ENCODE data around the gene DNAAF6. TPM values are rescaled to one million over a fixed set of nuclear protein-coding genes. Genes with fewer than 3 reads are reported as not detected.
"Not testable (repeated sequence)": the region's sequence is repeated elsewhere in the genome, so short reads cannot be mapped to it uniquely, and the experiment has no call there.

DNAAF6 gene
- total RNA-seq (2014; rRNA removed; shearing (Covaris generic)), result not detected in 2 replicates

GRCh38 chrX:107205770-107206696 is at the start of gene DNAAF6, which contains the start of gene NUP62CL:
DNAAF6 (plus strand) TSS chrX:107206611; CDS start chrX:107212876, 6,265 bp downstream.
NUP62CL (minus strand) TSS chrX:107206433; CDS start chrX:107175146, 31,287 bp downstream.
- Histone ChIP-seq H3K27me3 (ENCODE audit: control insufficient read depth, insufficient read depth, low read length) (peaks cover 5% of the 10 kb centered on the region; the same call in 1 of the 2 replicates), H3K36me3 (replicated peaks; ENCODE audit: control insufficient read depth, insufficient read depth, low read length) (no peaks in the 10 kb centered on the region), H3K4me3 (ENCODE audit: insufficient read depth, low read depth, low read length) (peak within 1 kb of the TSS; percentile 51)
- DNase-seq, result peak; percentile 83

GRCh38 chrX:107157618-107158017 is 48.8 kb upstream of the DNAAF6 start:
- H3K4me3 ChIP-seq (ENCODE audit: insufficient read depth, low read depth, low read length); DNase-seq; H3K27me3 ChIP-seq (ENCODE audit: control insufficient read depth, insufficient read depth, low read length); H3K36me3 ChIP-seq (replicated peaks; ENCODE audit: control insufficient read depth, insufficient read depth, low read length): not testable (repeated sequence)

GRCh38 chrX:107167163-107167921 is 39.1 kb upstream of the DNAAF6 start:
- DNase-seq, result no peak
- no peaks in the 10 kb centered on the region for H3K36me3 ChIP-seq (replicated peaks; ENCODE audit: control insufficient read depth, insufficient read depth, low read length)
- no peaks in the 10 kb centered on the region for H3K27me3 ChIP-seq (ENCODE audit: control insufficient read depth, insufficient read depth, low read length)
- no peak overlapping the region for H3K4me3 ChIP-seq (ENCODE audit: insufficient read depth, low read depth, low read length)

GRCh38 chrX:107168257-107168656 is 38.2 kb upstream of the DNAAF6 start:
- Histone ChIP-seq H3K36me3 (replicated peaks; ENCODE audit: control insufficient read depth, insufficient read depth, low read length) (no peaks in the 10 kb centered on the region), H3K27me3 (ENCODE audit: control insufficient read depth, insufficient read depth, low read length) (no peaks in the 10 kb centered on the region), H3K4me3 (ENCODE audit: insufficient read depth, low read depth, low read length) (no peak overlapping the region)
- no peak for DNase-seq

- DNase-seq, result no peak
- Histone ChIP-seq H3K36me3 (replicated peaks; ENCODE audit: control insufficient read depth, insufficient read depth, low read length) (no peaks in the 10 kb centered on the region), H3K4me3 (ENCODE audit: insufficient read depth, low read depth, low read length) (no peak overlapping the region), H3K27me3 (ENCODE audit: control insufficient read depth, insufficient read depth, low read length) (no peaks in the 10 kb centered on the region)
Observed at GRCh38 chrX:107168712-107169111, 37.7 kb upstream of the DNAAF6 start.

- H3K27me3 ChIP-seq (ENCODE audit: control insufficient read depth, insufficient read depth, low read length), result no peaks in the 10 kb centered on the region
- no peaks in the 10 kb centered on the region for H3K36me3 ChIP-seq (replicated peaks; ENCODE audit: control insufficient read depth, insufficient read depth, low read length)
- H3K4me3 ChIP-seq (ENCODE audit: insufficient read depth, low read depth, low read length), result no peak overlapping the region
- no peak for DNase-seq
Observed at GRCh38 chrX:107171369-107172102, 34.9 kb upstream of the DNAAF6 start.

GRCh38 chrX:107197319-107197718 is 9.1 kb upstream of the DNAAF6 start:
- Histone ChIP-seq H3K4me3 (ENCODE audit: insufficient read depth, low read depth, low read length) (no peak overlapping the region), H3K36me3 (replicated peaks; ENCODE audit: control insufficient read depth, insufficient read depth, low read length) (no peaks in the 10 kb centered on the region), H3K27me3 (ENCODE audit: control insufficient read depth, insufficient read depth, low read length) (no peaks in the 10 kb centered on the region)
- no peak for DNase-seq

GRCh38 chrX:107198074-107198473 is 8.3 kb upstream of the DNAAF6 start:
- not testable (repeated sequence) for H3K4me3 ChIP-seq (ENCODE audit: insufficient read depth, low read depth, low read length); DNase-seq; H3K36me3 ChIP-seq (replicated peaks; ENCODE audit: control insufficient read depth, insufficient read depth, low read length)

GRCh38 chrX:107199491-107199890 is 6.9 kb upstream of the DNAAF6 start:
- DNase-seq, result no peak
- Histone ChIP-seq H3K27me3 (ENCODE audit: control insufficient read depth, insufficient read depth, low read length) (no peaks in the 10 kb centered on the region), H3K4me3 (ENCODE audit: insufficient read depth, low read depth, low read length) (no peak overlapping the region), H3K36me3 (replicated peaks; ENCODE audit: control insufficient read depth, insufficient read depth, low read length) (no peaks in the 10 kb centered on the region)

More at GRCh38 chrX:107198074-107198473, 8.3 kb upstream of the DNAAF6 start:
- H3K27me3 ChIP-seq (ENCODE audit: control insufficient read depth, insufficient read depth, low read length), result not testable (repeated sequence)

GRCh38 chrX:107204068-107204605 is 2.3 kb upstream of the DNAAF6 start:
- peaks cover 5% of the 10 kb centered on the region; the same call in 1 of the 2 replicates for H3K27me3 ChIP-seq (ENCODE audit: control insufficient read depth, insufficient read depth, low read length)
- H3K36me3 ChIP-seq (replicated peaks; ENCODE audit: control insufficient read depth, insufficient read depth, low read length), result no peaks in the 10 kb centered on the region
- DNase-seq, result no peak
- no peak overlapping the region for H3K4me3 ChIP-seq (ENCODE audit: insufficient read depth, low read depth, low read length)

GRCh38 chrX:107206697-107207065 is 270 bp downstream of the DNAAF6 start:
- Histone ChIP-seq H3K4me3 (ENCODE audit: insufficient read depth, low read depth, low read length) (no peak overlapping the region), H3K36me3 (replicated peaks; ENCODE audit: control insufficient read depth, insufficient read depth, low read length) (no peaks in the 10 kb centered on the region)

GRCh38 chrX:107207089-107207488 is 678 bp downstream of the DNAAF6 start:
- DNase-seq, result no peak
- Histone ChIP-seq H3K36me3 (replicated peaks; ENCODE audit: control insufficient read depth, insufficient read depth, low read length) (no peaks in the 10 kb centered on the region), H3K4me3 (ENCODE audit: insufficient read depth, low read depth, low read length) (no peak overlapping the region), H3K27me3 (ENCODE audit: control insufficient read depth, insufficient read depth, low read length) (peaks cover 5% of the 10 kb centered on the region; the same call in 1 of the 2 replicates)

More at GRCh38 chrX:107206697-107207065, 270 bp downstream of the DNAAF6 start:
- peaks cover 5% of the 10 kb centered on the region; the same call in 1 of the 2 replicates for H3K27me3 ChIP-seq (ENCODE audit: control insufficient read depth, insufficient read depth, low read length)
- no peak for DNase-seq

- Histone ChIP-seq H3K4me3 (ENCODE audit: insufficient read depth, low read depth, low read length) (no peak overlapping the region), H3K27me3 (ENCODE audit: control insufficient read depth, insufficient read depth, low read length) (peaks cover 5% of the 10 kb centered on the region; the same call in 1 of the 2 replicates), H3K36me3 (replicated peaks; ENCODE audit: control insufficient read depth, insufficient read depth, low read length) (no peaks in the 10 kb centered on the region)
- DNase-seq, result no peak
Observed at GRCh38 chrX:107207943-107208342, 1.5 kb downstream of the DNAAF6 start.

- Histone ChIP-seq H3K27me3 (ENCODE audit: control insufficient read depth, insufficient read depth, low read length) (no peaks in the 10 kb centered on the region), H3K36me3 (replicated peaks; ENCODE audit: control insufficient read depth, insufficient read depth, low read length) (no peaks in the 10 kb centered on the region), H3K4me3 (ENCODE audit: insufficient read depth, low read depth, low read length) (no peak overlapping the region)
- no peak for DNase-seq
Observed at GRCh38 chrX:107213477-107213876, 7.1 kb downstream of the DNAAF6 start.
